WI38 (cell line): ENCODE data around the gene OLIG3.

Experiments used
- H3K4me3 ChIP-seq: 2 replicates; pipeline ENCODE4 v1.5.1; 2011; ENCODE audit warnings: low read depth, mild to moderate bottlenecking, control low read depth, low read length
- TF ChIP-seq, protein P1 (sequence below): IDR thresholded peaks from 2 replicates; pipeline ENCODE4 v1.5.1; 2012; ENCODE audit warnings: low read depth, mild to moderate bottlenecking, control low read depth, low read length

OLIG3 gene

DNA sequence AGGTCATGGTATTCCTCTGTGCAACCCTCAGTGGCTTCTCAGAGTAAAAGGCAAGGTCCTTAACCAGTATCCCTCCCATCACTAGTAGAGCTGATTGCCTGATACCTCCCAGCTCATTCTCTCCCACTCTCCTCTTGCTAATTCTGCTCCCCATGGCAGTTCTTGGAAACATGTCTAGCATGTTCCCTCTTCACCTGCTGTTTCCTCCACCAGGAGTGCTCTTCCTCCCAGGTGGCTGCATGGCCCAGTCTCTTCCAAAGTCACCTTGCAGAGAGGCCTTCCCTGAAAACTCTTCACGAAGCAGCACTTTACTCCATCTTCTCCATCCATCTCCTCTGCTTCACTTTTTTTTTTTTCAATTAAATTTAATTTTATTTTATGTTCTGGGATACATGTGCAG is 36.2 kb upstream of the OLIG3 start:
- no peak overlapping the region for H3K4me3 ChIP-seq
- TF ChIP-seq, protein P1, sequence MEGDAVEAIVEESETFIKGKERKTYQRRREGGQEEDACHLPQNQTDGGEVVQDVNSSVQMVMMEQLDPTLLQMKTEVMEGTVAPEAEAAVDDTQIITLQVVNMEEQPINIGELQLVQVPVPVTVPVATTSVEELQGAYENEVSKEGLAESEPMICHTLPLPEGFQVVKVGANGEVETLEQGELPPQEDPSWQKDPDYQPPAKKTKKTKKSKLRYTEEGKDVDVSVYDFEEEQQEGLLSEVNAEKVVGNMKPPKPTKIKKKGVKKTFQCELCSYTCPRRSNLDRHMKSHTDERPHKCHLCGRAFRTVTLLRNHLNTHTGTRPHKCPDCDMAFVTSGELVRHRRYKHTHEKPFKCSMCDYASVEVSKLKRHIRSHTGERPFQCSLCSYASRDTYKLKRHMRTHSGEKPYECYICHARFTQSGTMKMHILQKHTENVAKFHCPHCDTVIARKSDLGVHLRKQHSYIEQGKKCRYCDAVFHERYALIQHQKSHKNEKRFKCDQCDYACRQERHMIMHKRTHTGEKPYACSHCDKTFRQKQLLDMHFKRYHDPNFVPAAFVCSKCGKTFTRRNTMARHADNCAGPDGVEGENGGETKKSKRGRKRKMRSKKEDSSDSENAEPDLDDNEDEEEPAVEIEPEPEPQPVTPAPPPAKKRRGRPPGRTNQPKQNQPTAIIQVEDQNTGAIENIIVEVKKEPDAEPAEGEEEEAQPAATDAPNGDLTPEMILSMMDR: no peak

DNA sequence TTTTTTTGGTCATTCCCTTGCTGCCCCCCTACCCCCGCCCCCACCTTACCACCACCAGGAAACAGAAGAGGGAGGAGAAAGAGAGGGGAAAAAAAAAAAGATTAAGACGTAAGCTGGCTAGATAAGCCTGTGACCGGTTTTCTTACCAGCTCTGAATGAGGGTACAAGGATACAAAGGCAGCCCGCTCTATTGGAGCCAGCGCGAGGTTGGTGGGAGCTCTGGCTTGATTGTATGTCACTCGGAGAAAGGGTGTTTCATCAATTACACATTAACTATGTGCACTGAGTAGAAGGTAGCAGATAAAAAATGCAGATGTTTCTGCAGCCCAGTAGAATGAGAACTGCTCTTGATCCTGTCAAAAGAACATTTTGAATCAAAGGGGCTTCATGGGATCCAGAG is 28.6 kb upstream of the OLIG3 start:
- TF ChIP-seq, protein P1: no peak
- H3K4me3 ChIP-seq: no peak overlapping the region

DNA sequence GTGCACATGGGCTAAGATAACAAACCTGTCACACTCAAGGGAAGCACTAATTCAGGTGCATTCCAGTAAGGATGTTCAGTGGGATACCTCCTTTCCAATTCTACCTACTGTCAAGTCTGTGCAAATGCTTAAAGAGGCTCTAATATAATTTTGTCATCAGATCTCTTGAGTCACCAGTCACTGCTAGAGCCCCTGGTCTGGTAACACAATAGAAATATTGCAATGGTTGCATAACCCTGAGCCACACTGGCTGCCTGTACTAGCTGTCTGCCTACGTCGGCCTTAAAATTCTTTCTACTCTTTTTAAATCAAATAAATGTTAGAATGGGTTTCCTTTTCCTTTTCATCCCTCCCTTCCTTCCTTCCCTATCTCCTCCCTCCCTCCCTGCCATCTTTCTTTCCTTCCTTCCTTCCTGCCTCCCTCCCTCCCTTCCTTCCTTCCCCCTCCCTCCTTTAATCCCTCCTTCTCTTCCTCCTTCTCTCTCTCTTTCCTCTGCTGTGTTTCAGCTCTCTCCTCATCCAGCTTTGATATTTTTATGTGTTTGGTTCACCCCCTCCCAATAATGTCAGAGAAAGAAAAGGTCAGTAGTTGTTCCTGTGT is 28.1 kb upstream of the OLIG3 start:
- H3K4me3 ChIP-seq: no peak overlapping the region
- TF ChIP-seq, protein P1: no peak

DNA sequence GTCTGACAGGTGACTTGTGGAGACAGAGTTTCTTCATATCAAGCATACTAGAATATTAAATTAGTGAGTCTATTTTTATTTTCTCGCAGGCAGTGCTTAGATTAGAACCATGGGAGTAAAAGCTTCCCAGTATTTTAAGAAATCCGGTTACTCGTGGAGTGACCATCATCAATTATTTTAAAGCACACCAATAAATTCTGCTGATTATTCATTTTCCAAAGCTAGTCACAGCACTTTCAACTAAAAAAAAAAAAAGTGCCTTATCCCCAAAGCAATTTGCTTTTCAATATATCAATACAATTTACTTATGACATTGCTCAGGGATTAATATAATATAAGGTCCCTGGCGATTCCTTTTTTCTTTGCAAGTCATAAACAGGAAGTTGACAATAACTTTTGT is 26.3 kb upstream of the OLIG3 start:
- no peak overlapping the region for H3K4me3 ChIP-seq
- TF ChIP-seq, protein P1: no peak

DNA sequence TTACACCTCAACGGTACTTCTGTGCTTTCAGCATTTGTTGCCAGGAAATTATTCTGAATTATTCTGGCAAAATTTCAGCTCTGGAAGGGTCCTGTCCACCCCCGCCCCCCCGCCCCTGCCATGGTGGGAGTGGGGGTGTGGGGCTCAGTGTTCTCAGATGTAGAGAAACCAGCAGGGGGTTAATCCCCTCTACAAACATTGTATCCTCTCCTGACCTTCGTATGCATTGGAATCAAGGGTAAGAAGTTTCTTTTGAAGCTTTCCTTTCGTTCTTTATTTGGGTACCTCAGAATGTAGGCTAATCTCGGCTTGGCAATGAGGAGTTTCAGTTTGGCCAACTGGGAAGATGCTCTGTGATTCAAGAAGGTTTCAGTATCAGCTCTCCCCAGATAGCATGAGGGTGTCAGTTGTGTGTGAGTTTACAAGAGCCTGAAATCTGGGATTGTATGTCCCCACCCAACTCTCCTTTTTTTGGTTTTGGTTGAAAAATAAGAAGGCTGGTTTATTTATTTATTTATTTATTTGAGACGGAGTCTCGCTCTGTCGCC is 25.5 kb upstream of the OLIG3 start:
- TF ChIP-seq, protein P1: no peak
- H3K4me3 ChIP-seq: no peak overlapping the region

DNA sequence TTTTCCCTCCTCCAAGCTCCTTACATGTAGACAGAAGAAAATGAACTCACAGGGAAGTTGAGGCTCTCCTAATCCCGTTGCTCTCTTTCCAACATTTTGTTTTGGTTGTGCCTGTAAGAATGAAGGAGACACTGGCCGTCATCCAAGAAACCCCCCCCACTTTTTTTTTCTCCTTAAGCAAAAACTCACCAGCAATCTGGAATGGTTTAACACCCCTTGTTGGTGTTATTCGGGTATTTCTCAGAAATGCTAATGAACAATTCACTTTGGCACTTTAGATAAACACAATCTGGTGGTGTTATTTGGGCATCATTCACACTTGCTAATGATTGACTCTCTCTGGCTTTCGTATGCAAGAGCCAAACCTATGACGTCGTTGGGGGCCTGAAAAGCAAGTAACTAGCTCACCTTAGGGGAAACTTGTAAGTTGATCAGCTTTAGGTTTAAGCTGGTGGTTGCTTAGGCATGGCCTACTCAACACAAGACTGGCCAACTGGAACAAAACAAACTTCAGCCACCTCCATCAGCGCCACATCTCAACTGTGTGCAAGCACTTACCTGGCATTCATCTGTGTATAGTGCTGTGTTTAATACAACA is 24.3 kb upstream of the OLIG3 start:
- TF ChIP-seq, protein P1: no peak
- H3K4me3 ChIP-seq: no peak overlapping the region

DNA sequence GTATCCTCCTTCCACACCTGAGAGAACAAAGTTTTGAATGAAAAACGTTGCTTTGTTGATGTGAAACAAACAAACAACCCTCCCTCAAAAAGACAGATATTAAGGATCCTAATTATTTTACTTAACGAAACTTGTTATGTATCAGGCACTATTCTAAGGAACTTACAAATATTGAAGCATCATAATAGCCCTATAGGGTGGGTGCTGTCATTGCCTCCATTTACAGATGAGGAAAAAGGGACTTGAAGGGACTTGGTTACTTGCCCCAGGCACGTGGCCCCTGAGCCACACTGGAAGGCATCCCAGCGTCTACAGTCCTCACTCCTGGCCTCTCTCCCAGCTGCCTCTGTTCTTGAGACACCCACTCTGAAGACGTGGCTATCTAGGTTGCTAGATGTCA is 20.2 kb upstream of the OLIG3 start:
- TF ChIP-seq, protein P1: no peak

More for the DNA sequence above, 20.2 kb upstream of the OLIG3 start:
- no peak overlapping the region for H3K4me3 ChIP-seq
